IMR-90 (cell line): ENCODE measurements around the gene MYO9A. TPM values are rescaled to one million over a fixed set of nuclear protein-coding genes. Genes with fewer than 3 reads are reported as not detected.

Source experiments
- ATAC-seq: fragments of 200-7000 bp; cut with Tn5 transposase; 2 replicates; pipeline ENCODE4 v1.9.1; 2020; ENCODE audit warnings: low read depth, mild to moderate bottlenecking, moderate library complexity
- BruUV-seq: library from RNA; stranded (reverse); fragments of 400-500 nt; replicated peaks from 2 replicates; lab custom pipeline; 2021; lab: Mats Ljungman, UMichigan
- CTCF ChIA-PET: fragments of 300-600 bp; formaldehyde crosslinking; extraction: SDS; loops from one replicate; lab custom pipeline; 2021; ENCODE audit warnings: antibody characterized with exemption; lab: Yijun Ruan, JAX
- POLR2A ChIA-PET: fragments of 300-600 bp; sonication (Branson Sonifier 250); formaldehyde crosslinking; loops from one replicate; lab custom pipeline; 2022; ENCODE audit warnings: antibody characterized with exemption; ENCODE audit not compliant: unreplicated experiment; lab: Charles Lee
- DNase-seq: peaks from one replicate; pipeline ENCODE4 v3.0.0; 2013
- H2AFZ ChIP-seq: replicated peaks from 2 replicates; pipeline ENCODE3; 2013; ENCODE audit warnings: low read length, mild to moderate bottlenecking; ENCODE audit not compliant: poor library complexity
- H2AK5ac ChIP-seq: 2 replicates; pipeline ENCODE4 v1.6.1; 2013; ENCODE audit warnings: low read depth, low read length, inconsistent platforms
- H2AK9ac ChIP-seq: replicated peaks from 2 replicates; pipeline ENCODE3; 2013; ENCODE audit warnings: mild to moderate bottlenecking, low read depth, low read length, moderate library complexity; ENCODE audit not compliant: poor library complexity
- H2BK120ac ChIP-seq: 2 replicates; pipeline ENCODE4 v1.6.1; 2013; ENCODE audit warnings: low read depth, low read length, inconsistent platforms
- H2BK15ac ChIP-seq: 3 replicates; pipeline ENCODE4 v1.6.1; 2013; ENCODE audit warnings: low read depth, low read length, inconsistent platforms
- H2BK20ac ChIP-seq: 2 replicates; pipeline ENCODE4 v1.6.1; 2013; ENCODE audit warnings: low read depth, mild to moderate bottlenecking, inconsistent platforms, low read length, moderate library complexity
- H2BK5ac ChIP-seq: 2 replicates; pipeline ENCODE4 v1.6.1; 2013; ENCODE audit warnings: mild to moderate bottlenecking, low read depth, low read length, inconsistent platforms; ENCODE audit not compliant: poor library complexity, severe bottlenecking
- H3K14ac ChIP-seq: replicated peaks from 2 replicates; pipeline ENCODE4 v1.6.1; 2013; ENCODE audit warnings: low read depth, low read length, inconsistent platforms
- H3K18ac ChIP-seq: 2 replicates; pipeline ENCODE4 v1.6.1; 2013; ENCODE audit warnings: low read depth, low read length, control low read depth
- H3K23ac ChIP-seq: 2 replicates; pipeline ENCODE4 v1.6.1; 2013; ENCODE audit warnings: low read depth, low read length, inconsistent platforms
- H3K27ac ChIP-seq: 2 replicates; pipeline ENCODE4 v1.5.1; 2013; ENCODE audit warnings: mild to moderate bottlenecking, control low read depth, low read length; ENCODE audit not compliant: insufficient read depth
- H3K27me3 ChIP-seq: 2 replicates; pipeline ENCODE4 v1.6.1; 2013; ENCODE audit warnings: low read length; ENCODE audit not compliant: control insufficient read depth, insufficient read depth
- H3K36me3 ChIP-seq: 2 replicates; pipeline ENCODE4 v1.6.1; 2013; ENCODE audit warnings: low read length, mixed read lengths; ENCODE audit not compliant: control insufficient read depth, insufficient read depth
- H3K4ac ChIP-seq: 2 replicates; pipeline ENCODE4 v1.6.1; 2013; ENCODE audit warnings: low read depth, low read length, inconsistent platforms
- H3K4me1 ChIP-seq: 2 replicates; pipeline ENCODE4 v1.6.1; 2013; ENCODE audit warnings: low read length, mixed read lengths; ENCODE audit not compliant: control insufficient read depth, insufficient read depth
- H3K4me2 ChIP-seq: 2 replicates; pipeline ENCODE4 v1.6.1; 2013; ENCODE audit warnings: low read depth, mild to moderate bottlenecking, control low read depth, low read length, moderate library complexity
- H3K4me3 ChIP-seq: 2 replicates; pipeline ENCODE4 v1.5.1; 2013; ENCODE audit warnings: low read depth, mild to moderate bottlenecking, control low read depth, low read length, moderate library complexity; ENCODE audit not compliant: insufficient read depth
- H3K56ac ChIP-seq: 2 replicates; pipeline ENCODE4 v1.6.1; 2013; ENCODE audit warnings: low read length, inconsistent platforms; ENCODE audit not compliant: insufficient read depth; ENCODE audit errors: extremely low read depth
- H3K79me1 ChIP-seq, 2 experiments: 2 replicates each; pipeline ENCODE4 v1.6.1; 2013; ENCODE audit warnings: low read length in 2 of 2, inconsistent platforms in 1 of 2, low read depth in 1 of 2
- H3K9ac ChIP-seq: 2 replicates; pipeline ENCODE4 v1.6.1; 2013; ENCODE audit warnings: low read depth, low read length, control low read depth
- H3K9me1 ChIP-seq: 2 replicates; pipeline ENCODE4 v1.6.1; 2013; ENCODE audit warnings: low read length, inconsistent platforms; ENCODE audit not compliant: insufficient read depth
- H3K9me3 ChIP-seq: 2 replicates; pipeline ENCODE4 v1.6.1; 2013; ENCODE audit warnings: low read length; ENCODE audit not compliant: control insufficient read depth, insufficient read depth
- H4K20me1 ChIP-seq: 2 replicates; pipeline ENCODE4 v1.6.1; 2013; ENCODE audit warnings: low read length, inconsistent platforms; ENCODE audit not compliant: insufficient read depth
- H4K5ac ChIP-seq: 2 replicates; pipeline ENCODE4 v1.6.1; 2013; ENCODE audit warnings: mild to moderate bottlenecking, low read depth, low read length, control low read depth
- H4K8ac ChIP-seq, 2 experiments: 2 replicates each; pipeline ENCODE4 v1.6.1; 2013; ENCODE audit warnings: low read depth in 2 of 2, low read length in 2 of 2, control low read depth in 1 of 2, inconsistent platforms in 1 of 2
- H4K91ac ChIP-seq: 2 replicates; pipeline ENCODE4 v1.6.1; 2013; ENCODE audit warnings: low read depth, low read length, inconsistent platforms; ENCODE audit not compliant: insufficient read depth
- CEBPB ChIP-seq: IDR thresholded peaks from 2 replicates; pipeline ENCODE4 v1.6.1; 2012; ENCODE audit warnings: low read depth, low read length, improper control_type of control experiment
- CHD1 ChIP-seq: IDR thresholded peaks from 2 replicates; pipeline ENCODE4 v1.6.1; 2012; ENCODE audit warnings: low read depth, low read length, improper control_type of control experiment
- FOS ChIP-seq: fragments of 150-350 bp; IDR thresholded peaks from 2 replicates; pipeline ENCODE4 v1.6.1; 2016; ENCODE audit warnings: low read depth, low read length
- MAFK ChIP-seq: IDR thresholded peaks from 2 replicates; pipeline ENCODE4 v1.6.1; 2012; ENCODE audit warnings: low read depth, low read length, improper control_type of control experiment
- MAZ ChIP-seq: IDR thresholded peaks from 2 replicates; pipeline ENCODE4 v1.6.1; 2012; ENCODE audit warnings: low read depth, mild to moderate bottlenecking, low read length, improper control_type of control experiment, moderate library complexity, borderline replicate concordance
- MXI1 ChIP-seq: IDR thresholded peaks from 2 replicates; pipeline ENCODE4 v1.6.1; 2012; ENCODE audit warnings: low read depth, mild to moderate bottlenecking, low read length, moderate library complexity, borderline replicate concordance
- NFE2L2 ChIP-seq: fragments of 150-350 bp; IDR thresholded peaks from 2 replicates; pipeline ENCODE4 v1.6.1; 2016; ENCODE audit warnings: low read depth, mild to moderate bottlenecking, low read length
- POLR2A ChIP-seq: IDR thresholded peaks from 2 replicates; pipeline ENCODE4 v1.6.1; 2012; ENCODE audit warnings: mild to moderate bottlenecking, low read depth, low read length
- RAD21 ChIP-seq: IDR thresholded peaks from 2 replicates; pipeline ENCODE4 v1.6.1; 2012; ENCODE audit warnings: low read length, improper control_type of control experiment
- RCOR1 ChIP-seq: IDR thresholded peaks from 2 replicates; pipeline ENCODE4 v1.6.1; 2012; ENCODE audit warnings: mild to moderate bottlenecking, low read length, improper control_type of control experiment; ENCODE audit not compliant: insufficient replicate concordance
- RFX5 ChIP-seq: IDR thresholded peaks from 2 replicates; pipeline ENCODE4 v1.8.0; 2012; ENCODE audit warnings: low read depth, mild to moderate bottlenecking, low read length, moderate library complexity
- SMC3 ChIP-seq: fragments of 150-350 bp; IDR thresholded peaks from 2 replicates; pipeline ENCODE4 v1.6.1; 2016; ENCODE audit warnings: low read depth, mild to moderate bottlenecking, antibody characterized with exemption, low read length, moderate library complexity
- WGBS, 2 experiments: methylation state at CpG; one replicate each; pipeline versions ENCODE4 v1.1.5 to v1.1.7; 2013; ENCODE audit warnings: missing lambda C conversion rate in 2 of 2; ENCODE audit not compliant: insufficient read length in 1 of 2; ENCODE audit errors: extremely low coverage in 2 of 2; 5-methylcytosine and 5-hydroxymethylcytosine counted together
- dilution Hi-C: fragments of 300-500 bp; cut with HindIII; formaldehyde crosslinking; loops from one replicate; pipeline ENCODE4 v1.14.3; 2018; ENCODE audit warnings: low sequenced_read_pairs; ENCODE audit not compliant: unreplicated experiment
- in situ Hi-C: fragments of 300-500 bp; cut with MboI; formaldehyde crosslinking; loops from 3 replicates; pipeline ENCODE4 v1.14.3; 2019; ENCODE audit warnings: low sequenced_read_pairs, inconsistent platforms, mixed read lengths
- intact Hi-C: fragments of 100-400 bp; cut with micrococcal nuclease; formaldehyde crosslinking; loops from 2 replicates; pipeline ENCODE4 v1.10.0; 2022
- polyA plus RNA-seq, 3 experiments: library from polyadenylated mRNA; depleted of rRNA; stranded (reverse); fragments of >200 nt; gene quantifications; 2 replicates each; pipeline ENCODE4 v1.2.3, GENCODE V29; 2012; ENCODE audit warnings: low replicate concordance in 1 of 3
- total RNA-seq: library from RNA; depleted of rRNA; stranded (reverse); fragments of >200 nt; gene quantifications from 2 replicates; pipeline ENCODE4 v1.2.3, GENCODE V29; 2012
- TF ChIP-seq, protein P1 (sequence below): fragments of 150-350 bp; IDR thresholded peaks from 2 replicates; pipeline ENCODE4 v1.6.1; 2017; ENCODE audit warnings: mild to moderate bottlenecking, antibody characterized with exemption, low read length, low read depth

MYO9A gene
- total and polyA plus RNA-seq, 2 of the 4 experiments (the other 2 are of a cell fraction): 6.0 to 49.5 TPM

DNA sequence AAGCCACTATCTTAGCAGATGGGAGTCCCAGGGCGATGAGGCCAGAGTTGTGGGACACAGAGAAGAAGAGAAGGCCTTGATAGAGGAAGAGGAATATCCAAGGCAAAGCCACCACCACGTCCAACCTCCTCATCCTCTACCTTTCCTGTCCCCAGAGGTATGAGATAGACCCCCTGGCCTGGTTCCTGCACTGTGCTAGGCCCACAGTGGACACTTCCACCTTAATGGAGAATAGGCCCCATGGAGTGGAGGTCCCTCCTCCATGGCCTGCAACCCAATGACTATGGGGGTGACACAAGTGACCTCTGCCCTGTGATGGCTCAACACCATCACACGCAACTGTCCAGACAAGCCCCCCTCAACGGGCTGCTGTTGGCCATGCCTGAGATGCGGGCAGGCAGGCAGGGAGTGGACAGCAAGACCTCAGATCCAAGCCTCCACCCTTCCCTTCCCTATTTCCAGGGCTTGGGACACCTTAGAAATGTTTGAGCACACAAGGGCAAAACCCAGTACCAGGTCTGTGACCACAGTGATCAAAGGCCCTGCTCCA lies 42.8 kb upstream of the MYO9A start:
- Histone ChIP-seq H4K5ac (no peak overlapping the region), H3K9me3 (no peaks in the 10 kb centered on the region), H2BK5ac (no peak overlapping the region), H3K9me1 (no peaks in the 10 kb centered on the region), H4K91ac (no peak overlapping the region), H3K27me3 (peaks cover 25% of the 10 kb centered on the region), H2AFZ (no peak overlapping the region), H2BK15ac (no peak overlapping the region), H3K4me2 (no peak overlapping the region), H3K4ac (no peak overlapping the region), H3K79me1 (no peaks in the 10 kb centered on the region), H3K4me1 (no peaks in the 10 kb centered on the region), H4K20me1 (no peaks in the 10 kb centered on the region), H3K27ac (no peak overlapping the region), H3K4me3 (no peak overlapping the region), H3K9ac (no peak overlapping the region), H2AK9ac (no peak overlapping the region), H3K36me3 (no peaks in the 10 kb centered on the region), H3K23ac (no peak overlapping the region), H4K8ac (no peak overlapping the region), H3K14ac (no peak overlapping the region), H2BK120ac (no peak overlapping the region), H3K18ac (no peak overlapping the region), H2BK20ac (no peak overlapping the region), H2AK5ac (no peak overlapping the region), H3K56ac (no peak overlapping the region)
- ChIA-PET CTCF (no interaction called here), POLR2A (no interaction called here)
- TF ChIP-seq RCOR1: no peak
- no peak for TF ChIP-seq FOS
- no peak for TF ChIP-seq MAFK
- TF ChIP-seq CHD1: no peak
- TF ChIP-seq CEBPB: no peak
- TF ChIP-seq, protein P1, sequence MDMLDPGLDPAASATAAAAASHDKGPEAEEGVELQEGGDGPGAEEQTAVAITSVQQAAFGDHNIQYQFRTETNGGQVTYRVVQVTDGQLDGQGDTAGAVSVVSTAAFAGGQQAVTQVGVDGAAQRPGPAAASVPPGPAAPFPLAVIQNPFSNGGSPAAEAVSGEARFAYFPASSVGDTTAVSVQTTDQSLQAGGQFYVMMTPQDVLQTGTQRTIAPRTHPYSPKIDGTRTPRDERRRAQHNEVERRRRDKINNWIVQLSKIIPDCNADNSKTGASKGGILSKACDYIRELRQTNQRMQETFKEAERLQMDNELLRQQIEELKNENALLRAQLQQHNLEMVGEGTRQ: no peak
- no peak for TF ChIP-seq NFE2L2
- TF ChIP-seq MAZ: no peak
- no peak for TF ChIP-seq RFX5
- TF ChIP-seq POLR2A: no peak
- no peak for TF ChIP-seq RAD21
- TF ChIP-seq MXI1: no peak
- no peak for TF ChIP-seq SMC3
- intact Hi-C loops: no loop called here
- dilution Hi-C loops: no loop called here
- no CpG with 5 or more reads among the region's 5 CpGs for WGBS, 2 experiments
- DNase-seq: no peak
- no peak for ATAC-seq
- in situ Hi-C loops: no loop called here
- no TSS peak for BruUV-seq
